ENCODE results near the gene AIRE.

The AIRE gene

GRCh38 chr21:44305691-44306090, 20.0 kb downstream of the AIRE start:
- DNase-seq (ENCODE audit: low read depth) = no peak

- DNase-seq (ENCODE audit: low read depth) = no peak
Measured at GRCh38 chr21:44306936-44307704, 21.4 kb downstream of the AIRE start.

- no peak for DNase-seq (ENCODE audit: low read depth)
Measured at GRCh38 chr21:44310628-44311507, 25.2 kb downstream of the AIRE start.

- DNase-seq (ENCODE audit: low read depth) = no peak
Measured at GRCh38 chr21:44312089-44312488, 26.4 kb downstream of the AIRE start.

- DNase-seq (ENCODE audit: low read depth) = no peak
Measured at GRCh38 chr21:44312716-44313115, 27.0 kb downstream of the AIRE start.

GRCh38 chr21:44313451-44313850, 27.8 kb downstream of the AIRE start:
- DNase-seq (ENCODE audit: low read depth) = no peak

GRCh38 chr21:44314128-44314527, 28.5 kb downstream of the AIRE start:
- no peak for DNase-seq (ENCODE audit: low read depth)

GRCh38 chr21:44314561-44314960, 28.9 kb downstream of the AIRE start:
- no peak for DNase-seq (ENCODE audit: low read depth)

GRCh38 chr21:44315691-44316203, 30.1 kb downstream of the AIRE start:
- DNase-seq (ENCODE audit: low read depth) = no peak

- no peak for DNase-seq (ENCODE audit: low read depth)
Measured at GRCh38 chr21:44316277-44316900, 30.7 kb downstream of the AIRE start.

- no peak for DNase-seq (ENCODE audit: low read depth)
Measured at GRCh38 chr21:44317241-44317782, 31.6 kb downstream of the AIRE start.

- no peak for DNase-seq (ENCODE audit: low read depth)
Measured at GRCh38 chr21:44317871-44318270, 32.2 kb downstream of the AIRE start.

- no peak for DNase-seq (ENCODE audit: low read depth)
Measured at GRCh38 chr21:44318489-44319285, 33.0 kb downstream of the AIRE start.

- DNase-seq (ENCODE audit: low read depth) = no peak
Measured at GRCh38 chr21:44319407-44320065, 33.9 kb downstream of the AIRE start.

GRCh38 chr21:44320847-44321246, 35.2 kb downstream of the AIRE start:
- DNase-seq (ENCODE audit: low read depth) = no peak

- no peak for DNase-seq (ENCODE audit: low read depth)
Measured at GRCh38 chr21:44321846-44322450, 36.3 kb downstream of the AIRE start.

- DNase-seq (ENCODE audit: low read depth) = no peak
Measured at GRCh38 chr21:44322621-44323325, 37.1 kb downstream of the AIRE start.

- DNase-seq (ENCODE audit: low read depth) = no peak
Measured at GRCh38 chr21:44323591-44323990, 37.9 kb downstream of the AIRE start.

- no peak for DNase-seq (ENCODE audit: low read depth)
Measured at GRCh38 chr21:44324106-44324853, 38.6 kb downstream of the AIRE start.

Data from activated T-helper 1 cell treated with Interleukin-2 at 50 U/mL for 16 hours (primary cell).